HCEC 1CT (cell line): ENCODE data around the gene ATG4D.
A peak's percentile ranks its signal among the peaks of the same experiment; 100 is the strongest.

Experiments used
- DNase-seq: peaks from one replicate; pipeline ENCODE4 v3.0.0-alpha.2; 2017

The ATG4D gene

DNA sequence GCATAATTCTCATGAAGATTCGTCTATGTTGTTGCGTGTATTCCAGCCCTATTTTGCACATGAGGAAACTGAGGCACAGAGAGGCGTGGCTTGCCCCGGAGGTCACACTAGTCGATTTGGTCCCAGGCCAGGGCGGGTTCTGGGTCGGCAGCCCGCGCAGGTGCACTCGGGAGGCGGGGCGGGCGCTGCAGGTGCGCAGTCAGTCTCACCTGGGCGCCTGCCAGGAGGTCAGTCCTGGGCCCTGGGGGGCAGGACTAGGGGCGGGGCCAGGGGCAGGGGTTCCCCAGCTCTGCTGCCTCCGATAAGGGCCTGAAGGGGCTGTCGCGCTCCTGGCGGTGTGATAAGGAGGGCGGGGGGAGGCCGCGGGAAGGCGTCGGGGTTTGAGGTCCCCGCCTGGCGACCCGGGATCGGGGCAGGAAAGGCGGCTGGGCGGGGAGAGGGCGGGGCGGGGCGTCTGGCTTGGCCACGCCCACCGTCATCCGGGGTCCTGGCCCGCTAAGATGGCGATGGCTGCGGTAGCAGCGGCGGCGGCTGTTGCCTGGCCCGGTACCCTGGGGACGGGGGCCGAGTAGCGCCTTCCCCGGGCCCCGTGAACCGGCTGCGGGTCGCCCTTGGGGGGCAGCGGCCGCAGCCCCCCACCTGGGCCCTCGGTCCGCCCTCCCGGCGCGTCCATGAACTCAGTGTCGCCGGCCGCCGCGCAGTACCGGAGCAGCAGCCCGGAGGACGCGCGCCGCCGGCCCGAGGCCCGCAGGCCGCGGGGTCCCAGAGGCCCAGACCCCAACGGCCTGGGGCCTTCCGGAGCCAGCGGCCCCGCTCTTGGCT is at the start of gene ATG4D:
ATG4D (plus strand) TSS at position 485 of the 822 bp plus-strand sequence; CDS start at position 672, 187 bp downstream.
- DNase-seq, result peak; percentile 61

DNA sequence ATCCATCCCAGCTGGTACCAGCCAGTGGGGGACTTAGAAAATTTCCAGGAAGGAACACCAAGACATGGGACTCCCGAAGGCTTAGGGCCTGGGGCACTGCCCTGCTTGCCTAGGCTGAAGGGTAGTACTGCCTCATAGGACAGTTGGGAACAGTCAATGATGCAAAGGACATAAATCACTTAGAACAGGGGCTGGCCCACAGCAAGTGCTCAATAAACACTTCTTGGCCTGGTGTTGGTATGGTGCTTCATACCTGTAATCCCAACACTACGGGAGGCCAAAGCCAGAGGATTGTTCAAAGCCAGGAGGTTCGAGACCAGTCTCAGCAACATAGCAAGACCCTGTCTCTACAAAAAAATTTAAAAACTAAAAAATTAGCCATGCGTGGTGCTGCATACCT is 46.3 kb upstream of the ATG4D start:
- no peak for DNase-seq

GRCh38 chr19:10499550-10500246 is 44.0 kb upstream of the ATG4D start:
- no peak for DNase-seq

- DNase-seq, result no peak
Measured at GRCh38 chr19:10500247-10500592, 43.5 kb upstream of the ATG4D start.

DNA sequence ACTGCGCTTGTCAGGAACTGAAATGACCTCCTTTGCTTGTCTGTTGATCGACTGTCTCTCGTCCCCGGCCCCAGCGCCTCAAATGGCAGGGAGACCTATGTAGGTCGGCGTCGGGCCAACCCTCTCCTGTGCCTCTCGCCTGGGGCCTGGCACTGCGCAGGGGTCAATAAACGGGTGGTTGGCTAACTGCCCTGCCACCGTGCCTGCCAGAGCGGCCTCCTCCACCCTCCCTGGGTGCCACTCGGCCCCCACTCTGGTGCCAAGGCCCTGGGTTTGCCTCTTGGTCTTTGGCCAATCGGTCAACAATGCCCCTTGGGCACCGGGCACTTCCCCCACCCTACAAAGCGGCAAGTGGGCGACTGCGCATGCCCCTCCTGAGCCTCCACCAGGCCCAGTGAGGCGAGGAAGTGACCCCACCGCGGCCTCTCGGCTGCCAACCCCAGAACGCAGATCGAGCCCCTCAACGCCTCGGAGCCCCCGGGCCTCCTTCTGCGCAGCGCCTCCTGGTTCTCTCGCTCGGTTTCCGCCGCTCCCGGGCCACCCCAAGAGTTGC is 41.7 kb upstream of the ATG4D start:
- DNase-seq, result peak; percentile 22

DNA sequence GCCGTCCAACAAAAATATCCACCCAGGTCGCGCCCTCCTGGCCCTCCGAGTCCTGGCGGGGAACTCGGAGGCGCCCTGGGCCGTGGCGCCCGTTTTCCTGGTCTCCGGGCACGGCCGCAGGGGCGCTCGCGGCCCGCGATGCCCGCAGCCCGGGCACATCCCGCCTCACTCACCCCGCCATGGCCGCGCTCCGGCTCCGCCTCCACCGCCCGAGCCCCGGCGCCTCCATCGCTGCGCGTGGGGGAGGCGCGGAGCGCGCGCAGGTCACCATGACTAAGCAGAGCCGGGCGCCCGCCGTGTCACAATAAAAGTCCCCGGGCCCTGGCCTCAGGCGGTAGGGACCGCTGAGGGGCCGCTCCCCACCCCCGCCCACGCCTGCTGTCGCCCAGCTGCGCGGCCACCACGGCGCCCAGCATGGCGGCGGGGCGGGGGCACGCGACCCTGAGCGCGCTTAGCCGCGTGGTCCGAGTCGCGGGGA is 41.1 kb upstream of the ATG4D start:
- peak; percentile 89 for DNase-seq

DNA sequence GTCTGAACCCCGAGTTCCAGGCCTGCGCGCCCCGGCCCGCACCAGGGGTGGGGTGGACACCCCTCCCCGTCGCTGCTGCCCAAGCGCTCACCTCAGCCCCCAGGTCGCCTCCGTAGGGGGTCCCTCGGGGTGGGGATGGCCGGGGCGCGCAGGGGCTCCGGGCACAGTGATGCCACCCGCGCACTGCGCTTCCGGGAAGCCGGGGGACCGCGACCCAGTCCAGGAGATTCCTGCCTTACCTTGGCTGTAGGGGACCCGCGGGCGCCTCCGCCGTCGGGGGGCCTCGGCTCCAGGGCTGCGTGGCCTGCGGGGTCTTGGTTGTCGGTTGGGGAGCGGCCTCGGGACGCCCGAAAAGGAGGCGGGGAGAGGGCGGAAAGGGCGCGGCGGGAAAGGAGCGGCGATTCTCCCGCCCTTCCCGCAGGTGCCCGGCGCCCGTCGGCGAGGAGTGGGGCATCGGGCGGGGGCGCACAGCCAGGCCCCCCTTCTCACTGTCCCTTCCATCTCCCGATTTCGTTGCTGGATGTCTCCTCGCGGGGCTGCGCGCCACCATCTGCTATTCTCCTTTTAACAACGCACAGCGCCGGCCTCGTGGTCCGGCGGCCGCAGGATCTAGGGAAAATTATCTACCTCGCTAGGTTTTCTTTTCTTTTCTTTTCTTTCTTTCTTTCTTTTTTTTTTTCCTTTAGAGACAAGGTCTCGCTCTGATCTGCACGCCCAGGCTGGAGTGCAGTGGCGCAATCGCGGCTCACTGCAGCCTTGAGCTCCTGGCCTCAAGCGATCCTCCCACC is 40.5 kb upstream of the ATG4D start, which contains the start of gene KEAP1:
KEAP1 (minus strand) TSS at position 355 of the 788 bp plus-strand sequence. CDS start 3,323 bp downstream, outside the sequence.
- no peak for DNase-seq

GRCh38 chr19:10505583-10506229 is 38.0 kb upstream of the ATG4D start:
- peak; percentile 60 for DNase-seq

- no peak for DNase-seq
Measured at GRCh38 chr19:10508036-10508435, 35.7 kb upstream of the ATG4D start.

GRCh38 chr19:10508707-10509106 is 35.0 kb upstream of the ATG4D start:
- DNase-seq, result no peak

DNA sequence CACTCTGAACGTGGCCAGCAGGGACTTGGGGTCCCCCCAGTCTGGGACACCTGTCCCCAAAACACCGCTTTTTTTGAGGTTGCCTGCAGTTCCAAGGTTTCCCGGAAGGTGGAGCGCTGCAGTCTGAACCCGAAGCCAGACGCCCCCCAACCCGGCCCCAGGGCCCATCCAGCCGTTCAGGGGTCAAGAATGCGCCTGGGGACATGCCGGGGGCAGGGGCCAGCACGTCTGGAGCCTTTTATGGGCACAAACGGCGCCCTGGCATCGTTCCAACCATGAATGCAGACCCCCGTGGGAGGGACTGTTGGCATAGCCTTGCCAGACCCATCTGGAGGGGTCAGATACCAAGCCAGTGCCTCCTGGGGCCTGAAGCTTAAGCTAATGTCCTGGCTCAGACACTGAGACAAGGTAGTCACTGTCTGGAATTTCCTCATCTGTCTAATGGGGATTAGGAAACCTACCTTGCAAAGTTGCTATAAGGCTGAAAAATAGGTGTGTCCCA is 33.4 kb upstream of the ATG4D start:
- DNase-seq, result no peak

DNA sequence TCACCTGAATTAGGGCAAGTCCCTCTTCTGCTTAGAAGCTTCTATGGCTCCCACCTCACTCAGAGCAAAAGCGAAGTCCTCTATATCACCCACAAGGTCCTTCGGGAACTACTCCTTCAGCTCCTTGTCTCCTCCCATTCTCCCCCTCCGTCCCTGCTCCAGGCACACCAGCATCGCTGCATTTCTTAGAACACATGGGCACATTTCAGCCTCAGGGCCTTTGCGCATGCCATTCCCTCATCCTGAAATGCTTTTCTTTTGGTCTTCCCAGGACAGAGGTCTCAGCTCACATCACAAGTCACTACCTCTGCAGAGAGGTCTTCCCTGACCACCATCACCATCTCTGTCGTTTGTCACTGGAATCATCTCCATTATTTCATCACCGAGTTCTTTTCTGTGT is 30.5 kb upstream of the ATG4D start:
- DNase-seq, result no peak

DNA sequence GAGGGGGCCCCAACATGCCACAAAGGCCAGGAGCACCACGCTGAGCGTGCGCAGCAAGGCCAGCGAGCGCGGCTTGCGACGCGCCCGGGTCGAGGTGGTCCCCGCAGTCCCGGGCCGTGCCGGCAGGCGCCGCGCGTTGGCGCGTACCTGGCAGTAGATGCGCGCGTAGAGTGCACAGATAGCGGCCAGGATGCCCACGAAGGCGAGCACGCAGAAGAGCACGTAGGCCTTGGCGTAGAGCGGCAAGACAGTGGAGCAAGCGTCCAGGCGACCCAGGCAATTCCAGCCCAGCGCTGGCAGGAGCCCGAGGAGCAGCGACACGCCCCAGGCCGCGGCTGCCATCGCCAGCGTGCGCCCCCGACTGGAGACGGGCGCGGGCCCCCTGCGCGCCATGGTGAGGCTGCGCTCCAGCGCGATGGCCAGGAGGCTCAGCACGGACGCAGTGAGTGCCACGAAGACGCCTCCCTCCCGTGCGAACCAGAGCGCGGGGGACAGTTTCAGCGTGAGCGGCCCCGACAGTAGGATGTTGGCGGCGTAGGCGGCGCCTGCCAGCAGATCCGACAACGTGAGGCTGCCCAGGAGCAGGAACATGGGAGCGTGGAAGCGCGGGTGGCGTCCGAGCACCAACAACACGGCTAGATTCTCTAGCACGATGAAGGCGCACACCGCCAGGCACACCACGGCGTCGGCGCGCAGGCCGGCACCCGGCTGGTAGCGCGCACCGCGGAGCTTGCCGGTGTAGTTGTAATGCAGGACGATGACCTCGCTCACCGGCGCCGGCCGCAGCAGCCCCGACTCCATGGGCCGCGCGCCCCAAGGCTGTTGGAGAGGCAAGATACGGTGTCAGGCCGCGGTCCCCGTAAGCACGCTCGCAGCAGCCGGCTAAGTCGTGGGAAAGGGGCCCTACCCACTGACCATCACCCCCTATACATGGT is 29.2 kb upstream of the ATG4D start:
- DNase-seq, result no peak

DNA sequence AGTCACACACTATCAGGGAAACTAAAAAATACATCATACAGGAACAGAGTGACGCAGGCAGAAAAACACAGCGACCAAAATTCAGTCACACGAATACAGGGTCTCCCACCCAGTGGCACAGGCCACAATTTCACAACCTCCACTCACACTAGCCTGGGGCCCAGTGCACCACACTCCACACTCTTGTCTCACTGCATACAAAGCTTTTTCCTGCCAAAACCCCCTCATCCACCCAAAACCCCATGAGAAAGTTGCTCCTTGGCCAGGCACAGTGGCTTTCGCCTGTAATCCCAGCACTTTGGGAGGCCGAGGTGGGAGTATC is 27.7 kb upstream of the ATG4D start:
- no peak for DNase-seq

DNA sequence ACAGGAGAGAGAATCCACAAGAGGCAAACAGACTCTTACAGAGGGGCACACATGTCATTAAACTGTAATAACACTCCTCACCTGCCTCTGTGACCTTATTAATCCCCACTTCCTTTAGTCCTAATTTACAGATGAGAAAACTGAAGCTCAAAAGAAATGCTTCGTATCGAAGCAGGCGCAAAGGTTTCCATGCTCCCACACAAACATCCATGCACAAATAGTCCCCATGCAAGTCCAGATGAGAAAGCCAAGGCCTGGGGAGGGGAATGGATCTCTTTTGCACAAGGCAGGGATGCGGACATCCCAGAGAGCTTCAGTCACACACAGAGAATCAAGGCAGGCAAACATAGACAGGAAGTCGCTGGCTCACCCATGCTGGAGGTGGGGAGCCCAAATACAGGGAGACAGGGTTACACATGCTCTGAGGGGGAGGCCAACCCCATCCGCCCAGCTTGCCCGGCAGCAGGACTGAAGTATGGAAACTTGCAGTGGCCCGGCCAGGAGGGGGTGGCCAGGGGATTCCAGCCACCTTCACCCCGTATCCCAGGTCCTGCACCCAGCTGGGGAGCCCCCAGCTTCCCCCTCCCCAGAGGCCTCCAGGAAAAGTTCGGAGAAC is 26.9 kb upstream of the ATG4D start:
- peak; percentile 21 for DNase-seq

- no peak for DNase-seq
Measured at GRCh38 chr19:10517361-10517759, 26.3 kb upstream of the ATG4D start, which contains the start of gene S1PR5. S1PR5 (minus strand) TSS chr19:10517447; CDS start chr19:10515011, 2,436 bp downstream.

GRCh38 chr19:10517760-10518443 is 25.8 kb upstream of the ATG4D start:
- peak; percentile 7 for DNase-seq

DNA sequence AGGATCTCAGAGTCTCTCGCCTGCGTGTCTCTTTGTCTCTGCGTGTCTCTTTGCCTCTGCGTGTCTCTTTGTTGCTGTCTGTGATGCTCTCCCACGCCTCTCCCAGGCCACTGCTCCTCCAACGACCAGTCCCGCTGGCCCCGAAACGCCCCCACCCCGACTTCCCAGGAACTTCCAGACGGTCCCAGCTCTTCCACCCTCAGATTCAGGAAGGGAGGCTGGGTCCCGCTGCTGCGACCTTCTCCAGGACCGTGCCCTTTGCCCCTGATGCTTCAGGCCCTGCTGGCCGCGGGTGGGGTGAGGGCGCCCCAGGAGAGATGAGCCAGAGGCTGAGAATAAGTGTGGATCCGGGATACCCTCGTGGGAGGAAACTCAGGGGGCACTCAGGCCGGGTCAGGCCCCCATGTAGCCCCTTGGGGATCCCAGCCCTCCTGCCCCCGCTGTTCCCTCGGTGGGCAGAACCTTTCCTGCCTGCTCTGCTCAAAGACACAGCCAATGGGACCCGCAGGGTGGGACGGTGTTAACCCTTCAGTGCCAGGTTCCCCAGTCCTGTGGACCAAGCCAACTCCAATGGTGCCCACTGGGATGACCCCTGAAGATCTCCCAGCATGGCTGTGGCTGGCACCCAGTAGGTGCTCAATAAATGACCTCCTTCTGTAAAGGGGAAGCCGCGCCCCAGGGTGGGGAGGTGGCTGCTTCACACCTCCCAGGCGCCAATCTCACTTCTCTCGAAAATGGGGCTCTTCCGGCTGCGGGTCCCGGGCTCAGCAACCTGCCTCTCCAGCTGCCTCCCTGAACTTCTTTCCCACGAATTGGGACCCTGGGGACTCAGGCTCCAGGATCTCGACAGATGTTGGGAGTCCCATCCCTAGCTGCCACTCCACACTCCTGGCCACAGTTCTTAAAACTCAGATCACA is 25.0 kb upstream of the ATG4D start:
- DNase-seq, result no peak

GRCh38 chr19:10519421-10519820 is 24.3 kb upstream of the ATG4D start:
- no peak for DNase-seq
